ENCODE results near the gene SLC24A3.

SLC24A3 gene

GRCh38 chr20:19336631-19337030 lies 124.2 kb downstream of the SLC24A3 start:
- in situ Hi-C loops (cut with HindIII; ENCODE audit: low sequenced_read_pairs), result no loop called here

GRCh38 chr20:19338380-19338779 lies 125.9 kb downstream of the SLC24A3 start:
- in situ Hi-C loops (cut with HindIII; ENCODE audit: low sequenced_read_pairs), result no loop called here

- in situ Hi-C loops (cut with HindIII; ENCODE audit: low sequenced_read_pairs), result no loop called here
Measured at GRCh38 chr20:19338960-19339359, 126.5 kb downstream of the SLC24A3 start.

GRCh38 chr20:19341348-19342053 lies 129.1 kb downstream of the SLC24A3 start:
- in situ Hi-C loops (cut with HindIII; ENCODE audit: low sequenced_read_pairs), result no loop called here

GRCh38 chr20:19344341-19344740 lies 131.9 kb downstream of the SLC24A3 start:
- in situ Hi-C loops (cut with HindIII; ENCODE audit: low sequenced_read_pairs), result no loop called here

- in situ Hi-C loops (cut with HindIII; ENCODE audit: low sequenced_read_pairs), result no loop called here
Measured at GRCh38 chr20:19347943-19348456, 135.6 kb downstream of the SLC24A3 start.

GRCh38 chr20:19348582-19348981 lies 136.1 kb downstream of the SLC24A3 start:
- in situ Hi-C loops (cut with HindIII; ENCODE audit: low sequenced_read_pairs), result no loop called here

GRCh38 chr20:19349879-19350278 lies 137.4 kb downstream of the SLC24A3 start:
- in situ Hi-C loops (cut with HindIII; ENCODE audit: low sequenced_read_pairs), result no loop called here

- in situ Hi-C loops (cut with HindIII; ENCODE audit: low sequenced_read_pairs), result no loop called here
Measured at GRCh38 chr20:19351542-19351941, 139.1 kb downstream of the SLC24A3 start.

GRCh38 chr20:19354950-19355349 lies 142.5 kb downstream of the SLC24A3 start:
- in situ Hi-C loops (cut with HindIII; ENCODE audit: low sequenced_read_pairs), result no loop called here

- in situ Hi-C loops (cut with HindIII; ENCODE audit: low sequenced_read_pairs), result no loop called here
Measured at GRCh38 chr20:19361790-19362189, 149.3 kb downstream of the SLC24A3 start.

GRCh38 chr20:19363476-19363875 lies 151.0 kb downstream of the SLC24A3 start:
- in situ Hi-C loops (cut with HindIII; ENCODE audit: low sequenced_read_pairs), result no loop called here

GRCh38 chr20:19367591-19367990 lies 155.1 kb downstream of the SLC24A3 start:
- in situ Hi-C loops (cut with HindIII; ENCODE audit: low sequenced_read_pairs), result no loop called here

GRCh38 chr20:19368351-19368750 lies 155.9 kb downstream of the SLC24A3 start:
- in situ Hi-C loops (cut with HindIII; ENCODE audit: low sequenced_read_pairs), result no loop called here

GRCh38 chr20:19370076-19371075 lies 157.9 kb downstream of the SLC24A3 start:
- in situ Hi-C loops (cut with HindIII; ENCODE audit: low sequenced_read_pairs), result no loop called here

- in situ Hi-C loops (cut with HindIII; ENCODE audit: low sequenced_read_pairs), result no loop called here
Measured at GRCh38 chr20:19371112-19371511, 158.7 kb downstream of the SLC24A3 start.

GRCh38 chr20:19374216-19374615 lies 161.8 kb downstream of the SLC24A3 start:
- in situ Hi-C loops (cut with HindIII; ENCODE audit: low sequenced_read_pairs), result no loop called here

- in situ Hi-C loops (cut with HindIII; ENCODE audit: low sequenced_read_pairs), result no loop called here
Measured at GRCh38 chr20:19375395-19375794, 163.0 kb downstream of the SLC24A3 start.

- in situ Hi-C loops (cut with HindIII; ENCODE audit: low sequenced_read_pairs), result no loop called here
Measured at GRCh38 chr20:19375801-19376200, 163.4 kb downstream of the SLC24A3 start.

- in situ Hi-C loops (cut with HindIII; ENCODE audit: low sequenced_read_pairs), result no loop called here
Measured at GRCh38 chr20:19376451-19377229, 164.2 kb downstream of the SLC24A3 start.

- in situ Hi-C loops (cut with HindIII; ENCODE audit: low sequenced_read_pairs), result no loop called here
Measured at GRCh38 chr20:19378058-19378457, 165.6 kb downstream of the SLC24A3 start.
